ENCODE measurements around the gene RSPH9.
A peak's percentile ranks its signal among the peaks of the same experiment; 100 is the strongest.

RSPH9 gene

DNA sequence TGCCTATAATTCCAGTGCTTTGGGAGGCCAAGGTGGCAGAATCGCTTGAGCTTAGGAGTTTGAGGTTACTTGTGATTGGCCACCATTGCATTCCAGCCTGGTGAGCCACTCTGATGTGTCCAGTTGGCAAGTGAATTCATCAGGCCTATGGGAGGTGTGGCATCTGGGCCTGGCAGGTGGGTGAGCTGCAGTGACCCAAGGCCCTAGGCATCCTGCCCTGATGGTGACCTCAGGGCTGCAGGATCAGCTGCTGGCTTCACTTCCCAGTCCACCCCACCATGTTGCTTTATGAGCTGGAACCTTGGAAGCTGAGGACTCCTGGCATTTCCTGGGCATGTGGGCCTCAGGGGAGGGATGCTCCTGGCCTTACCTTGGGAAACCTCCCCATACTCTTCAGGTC is 20.5 kb downstream of the RSPH9 start:
- no peak for TF ChIP-seq POLR2AphosphoS5 (IDR thresholded peaks at IDR 0.05; ENCODE audit: low read depth, low read length)
- TF ChIP-seq, protein P1, sequence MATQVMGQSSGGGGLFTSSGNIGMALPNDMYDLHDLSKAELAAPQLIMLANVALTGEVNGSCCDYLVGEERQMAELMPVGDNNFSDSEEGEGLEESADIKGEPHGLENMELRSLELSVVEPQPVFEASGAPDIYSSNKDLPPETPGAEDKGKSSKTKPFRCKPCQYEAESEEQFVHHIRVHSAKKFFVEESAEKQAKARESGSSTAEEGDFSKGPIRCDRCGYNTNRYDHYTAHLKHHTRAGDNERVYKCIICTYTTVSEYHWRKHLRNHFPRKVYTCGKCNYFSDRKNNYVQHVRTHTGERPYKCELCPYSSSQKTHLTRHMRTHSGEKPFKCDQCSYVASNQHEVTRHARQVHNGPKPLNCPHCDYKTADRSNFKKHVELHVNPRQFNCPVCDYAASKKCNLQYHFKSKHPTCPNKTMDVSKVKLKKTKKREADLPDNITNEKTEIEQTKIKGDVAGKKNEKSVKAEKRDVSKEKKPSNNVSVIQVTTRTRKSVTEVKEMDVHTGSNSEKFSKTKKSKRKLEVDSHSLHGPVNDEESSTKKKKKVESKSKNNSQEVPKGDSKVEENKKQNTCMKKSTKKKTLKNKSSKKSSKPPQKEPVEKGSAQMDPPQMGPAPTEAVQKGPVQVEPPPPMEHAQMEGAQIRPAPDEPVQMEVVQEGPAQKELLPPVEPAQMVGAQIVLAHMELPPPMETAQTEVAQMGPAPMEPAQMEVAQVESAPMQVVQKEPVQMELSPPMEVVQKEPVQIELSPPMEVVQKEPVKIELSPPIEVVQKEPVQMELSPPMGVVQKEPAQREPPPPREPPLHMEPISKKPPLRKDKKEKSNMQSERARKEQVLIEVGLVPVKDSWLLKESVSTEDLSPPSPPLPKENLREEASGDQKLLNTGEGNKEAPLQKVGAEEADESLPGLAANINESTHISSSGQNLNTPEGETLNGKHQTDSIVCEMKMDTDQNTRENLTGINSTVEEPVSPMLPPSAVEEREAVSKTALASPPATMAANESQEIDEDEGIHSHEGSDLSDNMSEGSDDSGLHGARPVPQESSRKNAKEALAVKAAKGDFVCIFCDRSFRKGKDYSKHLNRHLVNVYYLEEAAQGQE (IDR thresholded peaks at IDR 0.05; ENCODE audit: insufficient read depth in 1 of 2, low read depth in 2 of 2, low read length in 2 of 2): no peak
- TF ChIP-seq TAF1 (IDR thresholded peaks at IDR 0.05; ENCODE audit: borderline replicate concordance, insufficient read depth, low read length): no peak
- TF ChIP-seq SIN3A (IDR thresholded peaks at IDR 0.05; ENCODE audit: borderline replicate concordance, insufficient read depth, low read length): no peak
- no peak for TF ChIP-seq FOXP2 (optimal IDR thresholded peaks at IDR 0.05; ENCODE audit: borderline replicate concordance, extremely low read depth, extremely low read length, insufficient read depth)

GRCh38 chr6:43666196-43666920 is 21.5 kb downstream of the RSPH9 start:
- TF ChIP-seq FOXP2 (optimal IDR thresholded peaks at IDR 0.05; ENCODE audit: borderline replicate concordance, extremely low read depth, extremely low read length, insufficient read depth) (no peak), SIN3A (IDR thresholded peaks at IDR 0.05; ENCODE audit: borderline replicate concordance, insufficient read depth, low read length) (no peak), POLR2AphosphoS5 (IDR thresholded peaks at IDR 0.05; ENCODE audit: low read depth, low read length) (no peak), TAF1 (IDR thresholded peaks at IDR 0.05; ENCODE audit: borderline replicate concordance, insufficient read depth, low read length) (no peak)
- TF ChIP-seq, protein P1 (IDR thresholded peaks at IDR 0.05; ENCODE audit: insufficient read depth in 1 of 2, low read depth in 2 of 2, low read length in 2 of 2): no peak

DNA sequence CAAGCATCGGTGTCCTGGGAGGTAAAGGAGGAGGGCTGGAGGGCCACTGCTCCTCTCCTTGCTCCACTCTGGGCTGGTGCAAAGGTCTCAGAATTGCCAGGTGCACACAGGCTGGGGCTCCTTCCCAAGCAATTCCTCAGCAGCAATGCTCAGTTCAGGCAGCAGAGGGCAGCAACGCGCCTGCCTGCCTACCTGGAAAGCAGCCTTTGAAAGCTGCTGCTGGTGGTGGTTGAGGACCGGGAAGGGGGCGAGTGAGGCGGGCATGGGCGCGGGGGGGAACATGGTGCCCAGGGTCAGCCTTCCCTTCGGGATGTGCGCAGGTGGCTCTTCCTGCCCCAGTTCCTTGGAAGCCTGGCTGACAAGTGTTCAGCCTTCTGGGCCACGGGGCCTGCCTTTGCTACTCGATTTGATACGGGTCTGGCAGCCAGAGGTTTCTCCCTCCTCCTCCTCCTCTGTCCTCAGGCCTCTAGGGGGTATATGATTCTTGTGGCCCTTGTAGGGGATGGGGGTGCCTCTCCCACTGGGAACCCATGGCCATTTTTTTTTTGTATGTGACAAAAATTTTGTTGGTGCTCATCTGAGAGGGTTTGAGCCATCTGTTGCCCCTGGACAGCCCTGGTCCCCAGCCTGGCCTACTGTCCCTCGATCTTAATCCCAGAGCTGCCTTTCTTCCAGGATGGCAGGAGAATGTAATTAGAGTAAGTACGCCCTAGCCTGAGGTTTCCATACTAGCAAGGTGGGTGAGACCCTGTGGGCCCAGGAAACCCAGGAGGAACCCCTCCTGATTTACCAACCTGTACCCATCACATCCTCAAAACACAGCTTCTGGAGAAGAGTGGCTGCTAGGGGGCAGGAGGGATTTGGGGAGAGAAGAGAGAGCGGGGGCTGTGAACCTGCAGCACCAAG is 22.7 kb downstream of the RSPH9 start:
- TF ChIP-seq FOXP2 (optimal IDR thresholded peaks at IDR 0.05; ENCODE audit: borderline replicate concordance, extremely low read depth, extremely low read length, insufficient read depth) (no peak), POLR2AphosphoS5 (IDR thresholded peaks at IDR 0.05; ENCODE audit: low read depth, low read length) (peak; percentile 33; the same call in 1 of the 2 replicates), TAF1 (IDR thresholded peaks at IDR 0.05; ENCODE audit: borderline replicate concordance, insufficient read depth, low read length) (no peak), SIN3A (IDR thresholded peaks at IDR 0.05; ENCODE audit: borderline replicate concordance, insufficient read depth, low read length) (no peak)

DNA sequence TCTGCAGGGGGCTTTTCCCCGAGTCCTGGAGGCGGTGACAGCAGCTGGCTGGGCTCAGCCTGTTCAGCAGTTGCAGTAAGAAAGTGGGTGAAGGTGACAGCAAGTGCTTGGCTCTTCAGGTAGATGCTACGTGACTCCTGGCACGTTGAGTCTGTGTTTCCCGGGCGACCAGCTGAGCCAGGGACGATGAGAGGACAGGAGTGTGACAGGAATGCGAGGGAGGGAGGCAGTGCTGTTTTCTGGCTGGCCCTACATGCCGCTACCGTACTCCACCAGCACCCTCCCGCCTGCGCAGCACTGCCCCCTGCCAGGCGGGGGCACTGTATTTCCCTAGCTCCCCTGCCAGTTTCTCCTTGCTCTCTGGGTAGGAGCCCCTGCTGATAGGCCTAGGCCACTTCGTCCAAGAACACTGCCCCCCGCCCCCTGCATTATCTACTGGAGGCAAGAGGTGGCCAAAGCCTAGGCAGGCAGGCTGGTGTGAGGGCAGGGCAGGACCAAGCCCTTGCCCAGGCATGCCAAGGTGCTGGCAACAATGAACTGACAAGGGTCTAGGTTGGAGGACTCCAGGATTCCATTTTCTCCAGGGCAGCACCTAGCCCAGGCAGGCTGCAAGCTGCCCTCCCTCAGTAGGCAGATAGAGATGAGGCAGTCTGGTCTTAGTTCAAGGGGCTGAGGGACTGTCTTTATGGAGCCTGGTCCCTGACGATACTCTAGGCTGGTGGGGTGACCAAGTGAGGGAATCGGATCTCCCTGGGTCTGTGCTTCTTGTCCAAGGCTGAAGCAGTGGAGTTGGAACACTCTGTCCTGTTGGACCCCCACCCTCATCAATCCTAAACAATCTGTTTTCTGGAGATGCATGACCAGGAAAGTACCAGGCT is 23.6 kb downstream of the RSPH9 start:
- TF ChIP-seq POLR2AphosphoS5 (IDR thresholded peaks at IDR 0.05; ENCODE audit: low read depth, low read length): peak; percentile 43; the same call in 1 of the 2 replicates
- no peak for TF ChIP-seq TAF1 (IDR thresholded peaks at IDR 0.05; ENCODE audit: borderline replicate concordance, insufficient read depth, low read length)
- TF ChIP-seq SIN3A (IDR thresholded peaks at IDR 0.05; ENCODE audit: borderline replicate concordance, insufficient read depth, low read length): 0 out of 2 replicates have a peak, but pooled peaks have one; percentile 16
- TF ChIP-seq FOXP2 (optimal IDR thresholded peaks at IDR 0.05; ENCODE audit: borderline replicate concordance, extremely low read depth, extremely low read length, insufficient read depth): no peak
- TF ChIP-seq, protein P1 (IDR thresholded peaks at IDR 0.05; ENCODE audit: insufficient read depth in 1 of 2, low read depth in 2 of 2, low read length in 2 of 2): no peak
